ENCODE results near the gene SAFB.
"Not testable (repeated sequence)": the region's sequence is repeated elsewhere in the genome, so short reads cannot be mapped to it uniquely, and the experiment has no call there.

Gene SAFB

GRCh38 chr19:5595129-5595528, 27.8 kb upstream of the SAFB start:
- no peak for DNase-seq (ENCODE audit: low spot score)

- DNase-seq (ENCODE audit: low spot score): no peak
These were observed 27.1 kb upstream of the SAFB start for GRCh38 chr19:5595745-5596144.

GRCh38 chr19:5600797-5601196, 22.1 kb upstream of the SAFB start:
- DNase-seq (ENCODE audit: low spot score): no peak

GRCh38 chr19:5603626-5604025, 19.3 kb upstream of the SAFB start:
- DNase-seq (ENCODE audit: low spot score): no peak

GRCh38 chr19:5605362-5605761, 17.5 kb upstream of the SAFB start:
- no peak for DNase-seq (ENCODE audit: low spot score)

GRCh38 chr19:5607318-5608275, 15.3 kb upstream of the SAFB start:
- DNase-seq (ENCODE audit: low spot score): no peak

GRCh38 chr19:5608291-5608690, 14.6 kb upstream of the SAFB start:
- no peak for DNase-seq (ENCODE audit: low spot score)

GRCh38 chr19:5608766-5609165, 14.1 kb upstream of the SAFB start:
- not testable (repeated sequence) for DNase-seq (ENCODE audit: low spot score)

- DNase-seq (ENCODE audit: low spot score): no peak
These were observed 12.9 kb upstream of the SAFB start for GRCh38 chr19:5609881-5610448.

- DNase-seq (ENCODE audit: low spot score): no peak
These were observed 9.7 kb upstream of the SAFB start for GRCh38 chr19:5612891-5613865.

- no peak for DNase-seq (ENCODE audit: low spot score)
These were observed 7.0 kb upstream of the SAFB start for GRCh38 chr19:5615756-5616327.

- no peak for DNase-seq (ENCODE audit: low spot score)
These were observed 5.8 kb upstream of the SAFB start for GRCh38 chr19:5617080-5617479.

GRCh38 chr19:5618591-5618990, 4.3 kb upstream of the SAFB start:
- no peak for DNase-seq (ENCODE audit: low spot score)

- no peak for DNase-seq (ENCODE audit: low spot score)
These were observed 2.9 kb upstream of the SAFB start for GRCh38 chr19:5619946-5620345.

GRCh38 chr19:5621311-5621944, 1.5 kb upstream of the SAFB start:
- peak; percentile 52 for DNase-seq (ENCODE audit: low spot score)

- DNase-seq (ENCODE audit: low spot score): no peak
These were observed 878 bp upstream of the SAFB start for GRCh38 chr19:5621945-5622464.

GRCh38 chr19:5623397-5624017, 624 bp downstream of the SAFB start:
- DNase-seq (ENCODE audit: low spot score): peak; percentile 11

GRCh38 chr19:5624018-5624663, 1.3 kb downstream of the SAFB start:
- peak; percentile 15 for DNase-seq (ENCODE audit: low spot score)

- DNase-seq (ENCODE audit: low spot score): no peak
These were observed 1.9 kb downstream of the SAFB start for GRCh38 chr19:5624741-5625278.

- no peak for DNase-seq (ENCODE audit: low spot score)
These were observed 2.8 kb downstream of the SAFB start for GRCh38 chr19:5625641-5626040.
